Stimulated activated CD4-positive, alpha-beta T cell treated with anti-CD3 and anti-CD28 coated beads, Interleukin-2, amount 100 ng/mL, for 48 hours (primary cell): ENCODE measurements around the gene PHF1.
"Not testable (repeated sequence)": the region's sequence is repeated elsewhere in the genome, so short reads cannot be mapped to it uniquely, and the experiment has no call there.

Experiments
- DNase-seq, 2 donors: peaks; one replicate each; pipeline ENCODE4 v3.0.0-alpha.2; 2020

The PHF1 gene

DNA sequence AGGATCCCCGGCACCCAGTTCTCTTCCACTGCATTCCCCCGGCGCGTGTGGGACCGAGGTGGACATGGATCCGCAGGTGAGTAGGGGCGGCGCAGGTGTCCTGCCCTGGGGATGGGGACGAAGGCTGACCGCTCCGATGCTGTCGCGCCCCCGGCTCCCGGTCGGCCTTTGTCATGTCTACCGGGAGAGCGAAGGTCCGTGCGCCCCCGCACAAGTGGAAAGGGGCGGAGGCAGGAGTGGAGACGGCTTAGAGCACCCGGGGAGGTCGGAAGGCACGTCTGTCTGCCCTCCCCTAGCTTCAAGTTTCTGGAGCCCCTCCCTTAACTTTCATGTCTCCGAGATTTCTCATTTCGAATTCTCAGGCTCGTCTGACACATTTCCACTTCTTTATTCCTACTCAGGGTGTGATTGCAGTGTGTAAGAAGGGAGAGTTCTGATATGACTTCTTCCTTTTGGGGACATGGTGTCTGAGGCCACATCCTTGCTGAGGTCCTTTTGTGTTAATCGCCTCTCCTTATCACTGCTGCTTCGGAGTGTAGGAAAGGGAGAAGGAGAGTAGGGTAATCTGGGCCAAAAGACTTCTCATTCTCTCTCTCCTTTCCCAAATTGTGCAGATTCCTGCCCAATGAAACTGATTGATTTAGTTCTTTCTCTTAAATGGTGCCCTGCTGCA is 18.8 kb upstream of the PHF1 start:
- DNase-seq: peak; percentile 41 to 57

- DNase-seq: no peak
These were observed 18.2 kb upstream of the PHF1 start for GRCh38 chr6:33392595-33392948.

GRCh38 chr6:33392979-33393378 is 17.8 kb upstream of the PHF1 start:
- DNase-seq: no peak

DNA sequence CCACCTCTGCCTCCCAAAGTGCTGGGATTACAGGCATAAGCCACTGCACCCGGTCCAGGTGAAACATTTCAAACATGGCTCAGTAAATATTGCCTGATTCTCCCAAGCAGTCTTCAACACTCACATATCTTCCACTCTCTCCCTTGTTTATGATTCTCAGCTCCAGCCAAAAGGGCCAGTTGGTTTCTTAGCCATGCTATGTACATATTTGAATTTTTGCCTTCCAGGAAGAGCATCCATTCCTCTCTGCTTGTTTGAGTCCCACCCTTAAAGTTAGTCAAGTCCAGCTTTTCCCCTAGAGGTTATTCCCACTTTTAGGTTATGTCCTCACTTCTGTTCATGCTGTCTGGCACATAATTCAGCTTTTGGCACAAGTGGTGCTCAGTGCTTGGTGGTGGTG is 13.3 kb upstream of the PHF1 start:
- no peak for DNase-seq

- DNase-seq: not testable (repeated sequence)
These were observed 12.2 kb upstream of the PHF1 start for GRCh38 chr6:33398601-33399000.

DNA sequence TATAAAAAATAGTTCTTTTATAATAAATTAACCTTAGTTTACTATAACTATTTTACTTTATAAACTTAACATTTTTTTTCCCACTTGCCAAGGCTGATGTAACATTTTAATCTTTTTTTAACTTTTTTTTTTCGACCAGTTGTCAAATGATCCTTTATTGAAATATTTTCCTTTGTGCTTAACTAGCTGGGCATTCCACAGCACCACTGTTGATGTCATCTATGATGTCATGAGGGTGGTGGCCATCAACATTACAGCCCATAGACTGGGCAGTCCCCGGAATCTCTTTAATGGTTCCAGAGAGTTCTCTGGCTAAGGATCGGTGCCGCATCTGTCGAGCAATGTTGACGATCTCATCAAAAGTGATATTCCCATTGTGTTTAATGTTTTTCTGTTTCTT is 10.9 kb upstream of the PHF1 start:
- not testable (repeated sequence) for DNase-seq

GRCh38 chr6:33404884-33405283 is 5.9 kb upstream of the PHF1 start:
- no peak for DNase-seq

GRCh38 chr6:33405386-33405940 is 5.4 kb upstream of the PHF1 start:
- no peak for DNase-seq

- no peak for DNase-seq
These were observed 4.7 kb upstream of the PHF1 start for GRCh38 chr6:33406126-33406525.

GRCh38 chr6:33407132-33407718 is 3.6 kb upstream of the PHF1 start:
- DNase-seq: no peak

DNA sequence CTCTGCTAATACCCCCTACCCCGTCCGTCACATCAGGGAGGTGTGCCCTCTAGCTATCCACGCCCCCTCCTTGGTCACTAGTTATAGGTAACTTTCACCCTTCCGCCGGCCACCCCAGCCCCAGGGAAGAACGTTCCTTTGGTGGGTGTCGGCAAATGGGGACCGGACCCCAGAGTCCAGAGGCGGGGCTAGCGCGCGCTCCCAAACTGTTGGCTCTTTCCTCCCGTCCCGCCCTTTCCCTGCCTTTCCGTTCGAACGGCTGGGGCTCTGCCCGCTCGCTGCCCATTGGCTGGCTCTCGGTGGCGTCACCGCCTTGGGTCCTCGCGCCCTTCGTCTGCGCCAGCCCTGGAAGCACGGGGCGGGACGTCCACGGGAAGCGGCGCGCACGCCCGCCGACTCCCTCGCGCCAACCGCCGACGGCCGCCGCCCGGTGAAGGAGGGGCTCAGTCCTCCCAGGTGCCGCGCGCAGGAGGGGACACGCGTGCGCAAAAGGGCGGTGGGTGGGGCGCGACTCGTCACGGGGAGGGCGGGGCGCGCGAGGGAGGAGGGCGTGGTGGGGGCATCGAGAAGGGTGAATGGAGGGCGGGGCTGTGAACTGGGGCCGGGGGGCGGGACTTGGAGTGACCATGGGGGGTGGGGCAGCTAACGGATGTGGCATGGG is 634 bp upstream of the PHF1 start:
- peak; percentile 92 to 99 for DNase-seq

DNA sequence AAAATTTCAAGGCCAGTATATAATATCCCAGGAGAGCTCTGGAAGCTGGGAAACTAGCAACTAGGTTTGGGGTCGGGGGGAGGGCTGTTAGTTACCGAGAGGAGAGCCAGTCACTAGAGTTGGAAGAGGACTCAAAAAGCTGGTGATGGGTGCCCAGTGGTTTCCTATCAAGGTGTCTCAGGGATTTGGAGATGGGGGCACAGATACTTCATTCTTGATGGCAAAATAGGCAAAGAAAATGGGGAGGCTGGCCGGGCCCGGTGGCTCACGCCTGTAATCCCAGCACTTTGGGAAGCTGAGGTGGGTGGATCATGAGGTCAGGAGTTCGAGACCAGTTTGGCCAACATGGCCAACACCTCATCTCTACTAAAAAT is 805 bp downstream of the PHF1 start:
- DNase-seq: no peak

DNA sequence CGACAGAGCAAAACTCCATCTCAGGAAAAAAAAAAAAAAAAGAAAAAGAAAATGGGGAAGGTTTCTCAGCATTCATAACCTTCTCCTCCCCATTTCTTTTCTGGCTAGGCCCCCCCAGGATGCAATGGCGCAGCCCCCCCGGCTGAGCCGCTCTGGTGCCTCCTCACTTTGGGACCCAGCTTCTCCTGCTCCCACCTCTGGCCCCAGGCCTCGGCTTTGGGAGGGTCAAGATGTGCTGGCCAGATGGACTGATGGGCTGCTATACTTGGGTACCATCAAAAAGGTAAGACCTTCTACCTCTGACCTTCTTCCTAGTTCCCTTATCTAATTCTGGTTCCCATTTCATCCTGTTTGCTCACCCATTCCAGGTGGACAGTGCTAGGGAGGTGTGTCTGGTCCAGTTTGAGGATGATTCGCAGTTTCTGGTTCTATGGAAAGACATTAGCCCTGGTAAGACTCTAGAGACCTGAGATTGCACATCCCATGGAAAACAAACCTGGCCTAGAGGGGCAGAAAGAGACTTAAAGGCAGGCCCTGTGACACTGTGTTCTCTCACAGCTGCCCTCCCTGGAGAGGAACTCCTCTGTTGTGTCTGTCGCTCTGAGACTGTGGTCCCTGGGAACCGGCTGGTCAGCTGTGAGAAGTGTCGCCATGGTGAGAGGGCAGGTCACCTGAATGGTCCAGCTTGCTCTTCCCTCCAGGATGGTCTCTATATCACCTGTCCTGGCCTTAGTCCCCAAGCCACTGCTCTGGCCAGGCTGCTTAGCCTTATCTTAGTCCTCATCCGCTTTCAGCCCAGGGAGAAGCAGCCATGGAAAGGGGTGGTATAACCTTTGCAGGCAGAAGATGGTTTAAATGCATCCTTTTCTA is 1.6 kb downstream of the PHF1 start:
- DNase-seq: no peak

- no peak for DNase-seq
These were observed 2.7 kb downstream of the PHF1 start for GRCh38 chr6:33413241-33414120.

DNA sequence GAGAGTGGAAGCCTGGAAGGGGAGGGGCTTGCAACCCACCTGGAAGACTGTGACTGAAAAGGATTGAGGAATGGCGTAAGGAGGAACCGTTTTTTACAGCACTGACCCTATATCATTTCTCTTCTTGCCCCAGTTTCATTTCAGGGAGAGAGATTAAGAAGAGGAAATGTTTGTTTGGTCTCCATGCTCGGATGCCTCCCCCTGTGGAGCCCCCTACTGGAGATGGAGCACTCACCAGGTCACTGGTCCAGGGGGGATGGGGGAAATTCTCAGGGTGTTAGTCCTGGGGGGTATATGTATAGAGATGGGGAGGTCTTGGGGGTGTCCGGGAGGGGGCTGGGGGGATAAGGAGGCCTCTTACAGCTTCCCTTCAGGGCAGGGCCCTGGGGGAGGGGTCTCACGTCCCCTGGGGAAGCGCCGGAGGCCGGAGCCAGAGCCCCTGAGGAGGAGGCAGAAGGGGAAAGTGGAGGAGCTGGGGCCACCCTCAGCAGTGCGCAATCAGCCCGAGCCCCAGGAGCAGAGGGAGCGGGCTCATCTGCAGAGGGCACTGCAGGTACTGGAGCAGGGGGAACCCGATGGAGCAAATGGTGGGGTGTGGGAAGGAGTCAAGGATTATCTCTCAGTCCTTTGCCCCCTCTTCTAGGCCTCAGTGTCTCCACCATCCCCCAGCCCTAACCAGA is 3.9 kb downstream of the PHF1 start:
- DNase-seq: no peak

DNA sequence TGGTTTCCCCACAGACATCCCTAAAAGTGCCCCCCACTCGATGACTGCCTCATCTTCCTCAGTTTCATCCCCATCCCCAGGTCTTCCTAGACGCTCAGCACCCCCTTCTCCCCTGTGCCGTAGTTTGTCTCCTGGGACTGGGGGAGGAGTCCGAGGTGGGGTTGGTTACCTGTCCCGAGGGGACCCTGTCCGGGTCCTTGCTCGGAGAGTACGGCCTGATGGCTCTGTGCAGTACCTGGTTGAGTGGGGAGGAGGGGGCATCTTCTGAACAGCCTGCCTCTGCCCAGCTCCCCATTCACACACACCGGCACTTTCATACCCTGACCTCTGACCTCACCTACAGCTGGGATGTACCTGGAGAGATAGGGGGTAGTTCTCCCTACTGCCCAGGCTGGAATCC is 5.0 kb downstream of the PHF1 start:
- no peak for DNase-seq

GRCh38 chr6:33416386-33417127 is 5.7 kb downstream of the PHF1 start:
- DNase-seq: no peak

GRCh38 chr6:33417128-33417902 is 6.5 kb downstream of the PHF1 start:
- no peak for DNase-seq

DNA sequence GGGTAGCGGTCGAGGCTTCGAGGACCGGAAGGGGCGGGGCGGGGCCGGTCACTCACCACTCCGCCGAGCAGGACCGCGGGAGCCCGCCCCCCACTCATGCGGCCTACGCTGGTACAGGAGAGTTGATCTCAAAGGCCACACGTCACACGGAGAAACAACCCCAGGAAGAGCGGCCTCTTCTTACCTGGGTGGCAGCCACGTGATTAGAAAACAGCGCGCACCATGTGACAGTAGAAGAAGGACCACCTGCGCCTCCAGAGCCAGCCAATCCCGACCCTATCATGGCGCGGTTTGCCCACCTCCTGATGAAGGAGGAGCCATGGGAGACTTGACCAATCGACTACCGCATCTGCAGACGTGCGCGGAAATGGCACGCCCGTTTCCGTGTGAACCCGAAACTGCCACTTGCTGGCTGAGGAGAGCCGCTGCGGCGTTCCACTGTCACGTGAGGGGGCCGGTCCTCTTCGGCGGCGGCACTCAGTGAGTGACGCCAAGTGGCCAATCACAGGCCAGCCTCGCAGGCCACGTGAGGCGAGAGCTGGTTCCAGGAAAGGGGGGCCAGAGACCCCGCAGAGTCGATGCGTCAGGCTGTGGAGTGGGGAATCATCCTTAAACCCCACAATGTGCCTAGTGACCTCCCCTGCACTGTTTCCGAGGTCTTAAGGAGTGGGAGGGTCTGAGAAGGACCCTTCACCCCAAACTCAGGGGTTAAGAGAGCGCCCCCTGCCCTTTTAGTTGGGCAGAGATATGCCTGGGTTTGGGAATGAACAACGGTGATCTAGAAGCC is 7.3 kb downstream of the PHF1 start, which contains the start of gene CUTA:
Gene CUTA (minus strand): TSS at position 205 of the 787 bp plus-strand sequence. CDS start 107 bp downstream, at position 98.
- DNase-seq: peak; percentile 93 to 94
